ENCODE data around the gene DCLK1. TPM values are rescaled to one million over a fixed set of nuclear protein-coding genes. Genes with fewer than 3 reads are reported as not detected.

The DCLK1 gene
- total RNA-seq, 1 experiment from 2014 or later: not detected

DNA sequence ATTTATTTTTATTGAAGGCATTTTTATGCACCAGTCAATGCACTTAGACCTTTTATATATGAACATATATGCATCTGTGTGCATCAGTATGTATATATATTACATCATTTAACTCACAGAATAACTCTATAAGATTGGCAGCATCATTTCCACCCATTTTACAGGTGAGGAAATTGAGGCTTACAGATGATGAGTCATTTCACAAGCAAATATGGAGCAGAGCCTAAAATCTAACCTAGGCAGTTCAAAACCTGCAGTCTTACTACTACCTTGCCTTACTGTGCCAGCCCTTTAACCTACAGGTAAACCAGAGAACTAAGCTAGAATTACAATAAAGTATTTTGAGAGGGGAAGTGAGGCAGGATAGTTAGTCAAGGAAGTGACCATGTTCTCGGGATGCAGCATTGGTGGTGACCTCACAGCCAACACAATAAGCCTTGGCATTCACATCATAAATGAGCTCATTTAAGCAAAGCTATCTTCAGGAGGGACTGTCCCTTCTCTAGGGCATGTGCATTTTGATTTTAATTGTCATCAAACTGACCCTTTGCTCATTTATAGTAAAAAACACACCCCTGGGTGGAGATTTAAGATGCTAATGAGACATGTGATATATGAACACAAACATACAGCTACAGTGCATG, 274.3 kb downstream of the DCLK1 start:
- no peaks in the 10 kb centered on the region for H3K36me3 Mint-ChIP-seq (ENCODE audit: insufficient read depth, unreplicated experiment)
- no peak for DNase-seq
- BruUV-seq (replicated peaks): no TSS peak
- Histone ChIP-seq H3K36me3 (ENCODE audit: control insufficient read depth, insufficient read depth, low read length) (no peaks in the 10 kb centered on the region), H3K9me3 (no peaks in the 10 kb centered on the region), H3K27me3 (replicated peaks; ENCODE audit: control insufficient read depth, insufficient read depth, low read length) (no peaks in the 10 kb centered on the region), H3K4me3 (ENCODE audit: low read depth, low read length) (no peak overlapping the region), H3K4me1 (no peaks in the 10 kb centered on the region)
- intact Hi-C loops (cut with micrococcal nuclease; ENCODE audit: unreplicated experiment): no loop called here
- no peak overlapping the region for H3K27ac Mint-ChIP-seq (ENCODE audit: unreplicated experiment)
- ChIA-PET POLR2A (no interaction called here), CTCF (no interaction called here)
- H3K27me3 Mint-ChIP-seq (ENCODE audit: insufficient read depth, unreplicated experiment): peaks cover 13% of the 10 kb centered on the region
- H3K9me3 Mint-ChIP-seq (ENCODE audit: unreplicated experiment): no peaks in the 10 kb centered on the region
- TF ChIP-seq, protein P1, sequence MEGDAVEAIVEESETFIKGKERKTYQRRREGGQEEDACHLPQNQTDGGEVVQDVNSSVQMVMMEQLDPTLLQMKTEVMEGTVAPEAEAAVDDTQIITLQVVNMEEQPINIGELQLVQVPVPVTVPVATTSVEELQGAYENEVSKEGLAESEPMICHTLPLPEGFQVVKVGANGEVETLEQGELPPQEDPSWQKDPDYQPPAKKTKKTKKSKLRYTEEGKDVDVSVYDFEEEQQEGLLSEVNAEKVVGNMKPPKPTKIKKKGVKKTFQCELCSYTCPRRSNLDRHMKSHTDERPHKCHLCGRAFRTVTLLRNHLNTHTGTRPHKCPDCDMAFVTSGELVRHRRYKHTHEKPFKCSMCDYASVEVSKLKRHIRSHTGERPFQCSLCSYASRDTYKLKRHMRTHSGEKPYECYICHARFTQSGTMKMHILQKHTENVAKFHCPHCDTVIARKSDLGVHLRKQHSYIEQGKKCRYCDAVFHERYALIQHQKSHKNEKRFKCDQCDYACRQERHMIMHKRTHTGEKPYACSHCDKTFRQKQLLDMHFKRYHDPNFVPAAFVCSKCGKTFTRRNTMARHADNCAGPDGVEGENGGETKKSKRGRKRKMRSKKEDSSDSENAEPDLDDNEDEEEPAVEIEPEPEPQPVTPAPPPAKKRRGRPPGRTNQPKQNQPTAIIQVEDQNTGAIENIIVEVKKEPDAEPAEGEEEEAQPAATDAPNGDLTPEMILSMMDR (IDR thresholded peaks at IDR 0.05; ENCODE audit: insufficient read depth in 1 of 2, low read depth in 1 of 2, low read length in 1 of 2, severe bottlenecking in 1 of 2, unreplicated experiment in 1 of 2): no peak
- peaks cover 8% of the 10 kb centered on the region for H3K4me1 Mint-ChIP-seq (ENCODE audit: low read depth, unreplicated experiment)
- no peak overlapping the region for H3K4me3 Mint-ChIP-seq (ENCODE audit: unreplicated experiment)

DNA sequence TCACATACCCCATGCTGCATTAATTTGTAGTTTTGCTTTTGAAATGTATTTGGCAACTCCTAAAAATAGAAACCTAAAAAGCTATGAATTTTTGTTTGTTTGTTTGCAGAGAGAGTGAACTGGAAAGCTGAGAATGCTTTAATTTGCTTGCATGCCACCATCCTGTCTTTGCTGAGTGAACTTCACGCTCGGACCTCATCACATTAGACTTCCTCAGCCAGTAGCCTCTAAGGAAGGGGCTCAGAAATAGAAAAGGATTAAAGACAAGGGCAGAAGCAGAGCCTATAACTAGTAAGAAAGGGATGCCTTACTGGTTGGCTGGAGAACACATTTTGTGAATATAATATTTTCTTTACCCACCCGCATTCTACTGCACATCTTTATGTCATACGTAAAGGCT, 275.1 kb downstream of the DCLK1 start:
- Mint-ChIP-seq H3K27me3 (ENCODE audit: insufficient read depth, unreplicated experiment) (peaks cover 16% of the 10 kb centered on the region), H3K9me3 (ENCODE audit: unreplicated experiment) (no peaks in the 10 kb centered on the region), H3K27ac (ENCODE audit: unreplicated experiment) (no peak overlapping the region), H3K4me1 (ENCODE audit: low read depth, unreplicated experiment) (peaks cover 8% of the 10 kb centered on the region), H3K4me3 (ENCODE audit: unreplicated experiment) (no peak overlapping the region), H3K36me3 (ENCODE audit: insufficient read depth, unreplicated experiment) (no peaks in the 10 kb centered on the region)
- Histone ChIP-seq H3K9me3 (no peaks in the 10 kb centered on the region), H3K4me3 (ENCODE audit: low read depth, low read length) (no peak overlapping the region), H3K4me1 (no peaks in the 10 kb centered on the region), H3K27me3 (replicated peaks; ENCODE audit: control insufficient read depth, insufficient read depth, low read length) (no peaks in the 10 kb centered on the region), H3K36me3 (ENCODE audit: control insufficient read depth, insufficient read depth, low read length) (no peaks in the 10 kb centered on the region)
- intact Hi-C loops (cut with micrococcal nuclease; ENCODE audit: unreplicated experiment): no loop called here
- ChIA-PET POLR2A (no interaction called here), CTCF (no interaction called here)
- no TSS peak for BruUV-seq (replicated peaks)
- TF ChIP-seq, protein P1 (IDR thresholded peaks at IDR 0.05; ENCODE audit: insufficient read depth in 1 of 2, low read depth in 1 of 2, low read length in 1 of 2, severe bottlenecking in 1 of 2, unreplicated experiment in 1 of 2): no peak
- DNase-seq: no peak

DNA sequence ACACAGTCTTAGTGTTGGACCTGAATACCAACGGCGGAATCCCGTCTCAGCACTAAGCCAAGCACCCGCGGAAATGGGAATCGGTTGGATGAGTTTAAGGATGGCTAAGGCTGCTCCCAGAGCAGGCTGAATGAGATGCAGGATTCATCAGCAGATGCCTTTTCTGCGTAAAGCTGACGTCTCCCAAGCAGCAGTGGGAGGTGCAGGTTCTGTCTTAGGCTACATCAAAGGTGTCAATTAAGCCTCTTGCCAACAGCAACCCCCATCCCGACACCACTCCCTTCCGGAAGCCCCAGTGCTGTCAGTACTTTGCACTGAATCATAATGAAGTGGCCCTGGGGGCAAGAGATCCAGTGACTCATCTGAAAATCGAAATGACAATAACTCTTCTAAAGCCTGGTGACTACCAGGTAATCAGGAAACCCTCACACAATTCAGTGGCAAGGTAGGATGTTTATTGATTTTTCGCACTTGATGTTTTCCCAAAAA, 275.6 kb downstream of the DCLK1 start:
- Histone ChIP-seq H3K4me1 (no peaks in the 10 kb centered on the region), H3K36me3 (ENCODE audit: control insufficient read depth, insufficient read depth, low read length) (no peaks in the 10 kb centered on the region), H3K27me3 (replicated peaks; ENCODE audit: control insufficient read depth, insufficient read depth, low read length) (no peaks in the 10 kb centered on the region), H3K9me3 (no peaks in the 10 kb centered on the region), H3K4me3 (ENCODE audit: low read depth, low read length) (no peak overlapping the region)
- no TSS peak for BruUV-seq (replicated peaks)
- no peaks in the 10 kb centered on the region for H3K36me3 Mint-ChIP-seq (ENCODE audit: insufficient read depth, unreplicated experiment)
- H3K9me3 Mint-ChIP-seq (ENCODE audit: unreplicated experiment): no peaks in the 10 kb centered on the region
- intact Hi-C loops (cut with micrococcal nuclease; ENCODE audit: unreplicated experiment): no loop called here
- POLR2A ChIA-PET: no interaction called here
- peaks cover 11% of the 10 kb centered on the region for H3K27me3 Mint-ChIP-seq (ENCODE audit: insufficient read depth, unreplicated experiment)
- H3K4me3 Mint-ChIP-seq (ENCODE audit: unreplicated experiment): no peak overlapping the region
- DNase-seq: no peak
- CTCF ChIA-PET: no interaction called here
- TF ChIP-seq, protein P1 (IDR thresholded peaks at IDR 0.05; ENCODE audit: insufficient read depth in 1 of 2, low read depth in 1 of 2, low read length in 1 of 2, severe bottlenecking in 1 of 2, unreplicated experiment in 1 of 2): no peak
- H3K4me1 Mint-ChIP-seq (ENCODE audit: low read depth, unreplicated experiment): peaks cover 8% of the 10 kb centered on the region
- H3K27ac Mint-ChIP-seq (ENCODE audit: unreplicated experiment): no peak overlapping the region
